ENCODE data around the gene FOXE1. TPM values are rescaled to one million over a fixed set of nuclear protein-coding genes. Genes with fewer than 3 reads are reported as not detected.

Gene FOXE1
- total RNA-seq, 2 donors from 2014 or later = 0.08 TPM; not detected in 1

DNA sequence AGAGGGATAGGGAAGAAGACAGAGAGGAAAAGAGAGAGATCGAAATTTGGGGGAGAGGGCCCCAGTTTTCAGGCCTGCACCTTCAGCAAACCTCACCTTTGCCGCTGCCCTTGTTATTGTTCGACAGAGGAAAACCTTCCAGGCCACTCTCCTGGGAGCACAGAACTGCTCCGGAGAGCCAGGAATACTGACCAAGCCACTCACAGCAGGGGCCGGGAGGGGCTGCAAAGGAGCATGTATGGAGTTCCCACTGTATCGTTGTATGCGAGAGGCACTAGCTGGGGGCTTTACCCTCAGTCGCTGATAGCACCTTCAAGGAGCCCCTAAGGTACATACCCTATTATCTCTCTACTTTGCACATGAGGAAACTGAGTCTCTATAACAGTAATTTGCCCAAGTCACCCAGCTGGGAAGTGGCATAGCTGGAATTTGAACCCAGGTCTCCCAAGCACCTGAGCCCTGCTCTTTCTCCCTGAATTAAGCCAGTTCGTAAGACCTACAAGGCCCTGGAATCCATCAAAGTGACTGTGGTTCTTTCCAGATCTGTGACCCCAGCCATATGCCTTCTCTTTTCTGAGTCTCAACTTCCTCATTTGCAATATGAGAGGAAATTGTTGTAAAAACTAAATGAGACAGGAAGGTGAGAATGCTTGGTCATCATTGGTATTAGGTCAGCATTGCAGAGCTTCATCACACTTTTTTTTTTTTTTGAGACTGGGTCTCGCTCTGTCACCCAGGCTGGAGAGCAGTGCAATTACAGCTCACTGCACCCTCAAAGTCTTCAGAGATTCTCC lies 21.0 kb upstream of the FOXE1 start:
- DNase-seq (no peak), ATAC-seq (peak; percentile 41)
- peaks cover 2% of the 10 kb centered on the region for H3K9me3 ChIP-seq (ENCODE audit: control insufficient read depth, low read length, poor library complexity, severe bottlenecking)
- Mint-ChIP-seq H3K4me1 (peaks cover 3% of the 10 kb centered on the region), H3K27me3 (peaks cover 56% of the 10 kb centered on the region), H3K4me3 (no peak overlapping the region), H3K36me3 (ENCODE audit: low read depth) (peaks cover 3% of the 10 kb centered on the region), H3K27ac (no peak overlapping the region)

DNA sequence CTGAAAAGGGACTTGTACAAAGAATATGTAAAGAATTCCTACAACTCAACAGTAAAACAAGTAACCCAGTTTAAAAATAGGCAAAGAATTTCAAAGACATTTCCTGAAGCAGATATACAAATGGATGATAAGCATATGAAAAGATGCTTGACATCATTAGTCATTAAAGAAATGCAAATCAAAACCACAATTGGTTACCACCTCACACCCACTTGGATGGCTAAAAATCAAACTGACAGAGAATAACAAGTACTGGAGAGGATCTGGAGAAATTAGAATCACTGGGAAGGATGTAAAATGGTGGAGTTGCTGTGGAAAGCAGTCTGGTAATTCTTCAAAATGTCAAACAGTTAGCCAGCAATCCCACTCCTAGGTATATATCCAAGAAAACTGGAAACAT lies 12.5 kb upstream of the FOXE1 start:
- H3K4me3 Mint-ChIP-seq = no peak overlapping the region

DNA sequence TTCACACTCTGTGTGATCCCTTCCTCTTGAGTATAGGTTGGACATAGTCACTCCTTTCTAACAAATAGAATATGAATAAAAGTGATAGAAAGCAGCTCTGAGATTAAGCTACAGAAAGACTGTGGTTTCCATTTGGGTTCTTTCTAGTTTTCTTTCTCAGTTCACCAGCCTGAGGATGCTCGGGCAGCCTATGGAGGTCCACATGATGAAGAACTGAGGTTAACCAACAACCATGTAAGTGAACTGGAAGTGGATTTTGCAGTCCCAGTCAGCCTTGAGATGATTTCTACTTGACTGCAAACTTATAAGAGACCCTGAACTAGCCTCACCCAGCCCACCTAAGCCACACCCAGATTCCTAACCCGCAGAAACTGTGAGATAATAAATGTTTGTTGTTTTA lies 10.1 kb upstream of the FOXE1 start:
- no peak for DNase-seq
- Mint-ChIP-seq H3K27ac (no peak overlapping the region), H3K27me3 (peaks cover 72% of the 10 kb centered on the region), H3K4me3 (no peak overlapping the region), H3K4me1 (peaks cover 7% of the 10 kb centered on the region), H3K36me3 (ENCODE audit: low read depth) (peaks cover 5% of the 10 kb centered on the region)
- H3K9me3 ChIP-seq (ENCODE audit: control insufficient read depth, low read length, poor library complexity, severe bottlenecking) = no peaks in the 10 kb centered on the region
- no peak for ATAC-seq

More for the DNA sequence above, 12.5 kb upstream of the FOXE1 start:
- DNase-seq = no peak
- Mint-ChIP-seq H3K36me3 (ENCODE audit: low read depth) (no peaks in the 10 kb centered on the region), H3K27me3 (peaks cover 69% of the 10 kb centered on the region), H3K4me1 (no peaks in the 10 kb centered on the region), H3K27ac (no peak overlapping the region)
- ATAC-seq = no peak
- H3K9me3 ChIP-seq (ENCODE audit: control insufficient read depth, low read length, poor library complexity, severe bottlenecking) = no peaks in the 10 kb centered on the region

DNA sequence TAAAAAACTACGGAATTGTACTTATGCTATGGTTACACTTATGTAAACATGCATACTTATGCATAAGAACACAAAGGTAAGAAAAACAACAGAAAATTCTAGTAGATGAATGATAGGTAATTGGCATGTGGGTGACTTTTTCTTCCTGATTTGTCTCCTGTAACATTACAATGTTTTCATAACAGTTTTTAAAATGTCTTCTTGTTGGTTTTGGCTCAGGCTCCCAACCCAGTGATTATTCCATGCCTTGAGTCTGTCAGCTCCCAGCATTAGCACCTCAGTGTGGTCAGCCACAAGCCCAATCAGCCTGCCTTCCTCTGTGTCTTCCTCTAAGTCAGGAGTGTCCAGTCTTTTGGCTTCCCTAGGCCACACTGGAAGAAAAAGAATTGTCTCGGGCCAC lies 7.9 kb upstream of the FOXE1 start:
- Mint-ChIP-seq H3K27me3 (peaks cover 80% of the 10 kb centered on the region), H3K4me1 (peaks cover 12% of the 10 kb centered on the region), H3K36me3 (ENCODE audit: low read depth) (peaks cover 5% of the 10 kb centered on the region), H3K4me3 (no peak overlapping the region), H3K27ac (no peak overlapping the region)
- no peaks in the 10 kb centered on the region for H3K9me3 ChIP-seq (ENCODE audit: control insufficient read depth, low read length, poor library complexity, severe bottlenecking)
- no peak for ATAC-seq
- no peak for DNase-seq

DNA sequence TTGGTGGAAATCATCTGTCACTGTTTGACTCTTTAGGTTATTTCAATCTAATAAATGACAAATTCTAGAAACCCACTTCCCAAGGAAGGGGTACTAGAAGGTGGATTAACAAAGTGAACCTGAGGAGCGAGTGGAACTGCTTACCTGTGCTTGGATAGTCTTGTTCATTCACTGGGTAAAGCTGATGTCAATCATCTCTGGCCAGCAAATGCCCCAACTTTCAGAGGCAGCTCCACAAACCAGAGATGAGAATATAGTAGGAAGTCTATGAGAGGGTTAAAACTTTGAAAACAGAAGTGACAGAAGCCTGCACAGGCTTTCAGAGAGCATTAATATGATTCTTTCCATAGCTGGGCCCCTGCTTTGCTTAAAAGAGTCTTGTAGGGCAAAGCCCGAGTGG lies 7.3 kb upstream of the FOXE1 start:
- no peaks in the 10 kb centered on the region for H3K9me3 ChIP-seq (ENCODE audit: control insufficient read depth, low read length, poor library complexity, severe bottlenecking)
- ATAC-seq = no peak
- Mint-ChIP-seq H3K27me3 (peaks cover 80% of the 10 kb centered on the region), H3K4me1 (peaks cover 12% of the 10 kb centered on the region), H3K4me3 (no peak overlapping the region), H3K27ac (no peak overlapping the region), H3K36me3 (ENCODE audit: low read depth) (peaks cover 7% of the 10 kb centered on the region)
- DNase-seq = no peak

DNA sequence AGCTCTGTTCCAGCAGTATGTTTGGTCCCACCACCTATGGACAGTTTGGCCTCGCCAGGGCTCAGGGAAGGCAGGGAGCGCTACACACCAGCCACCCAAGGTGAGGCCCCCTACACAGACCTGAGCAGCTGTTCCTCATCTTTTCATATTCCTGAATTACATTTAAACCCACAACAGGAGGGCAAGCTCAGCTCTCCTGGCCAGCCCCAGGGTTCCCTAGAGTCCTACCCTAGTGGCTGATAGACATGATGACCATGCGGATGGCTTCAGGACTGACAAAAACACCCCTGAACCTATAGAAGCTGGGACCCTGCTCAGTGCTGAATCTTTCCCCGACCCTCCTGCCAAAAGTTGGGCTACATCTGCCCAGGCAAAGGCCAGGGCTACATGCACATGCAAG lies 6.7 kb upstream of the FOXE1 start:
- Mint-ChIP-seq H3K36me3 (ENCODE audit: low read depth) (peaks cover 7% of the 10 kb centered on the region), H3K27me3 (peaks cover 80% of the 10 kb centered on the region), H3K4me1 (peaks cover 12% of the 10 kb centered on the region), H3K27ac (no peak overlapping the region), H3K4me3 (no peak overlapping the region)
- DNase-seq (no peak), ATAC-seq (no peak)
- no peaks in the 10 kb centered on the region for H3K9me3 ChIP-seq (ENCODE audit: control insufficient read depth, low read length, poor library complexity, severe bottlenecking)

DNA sequence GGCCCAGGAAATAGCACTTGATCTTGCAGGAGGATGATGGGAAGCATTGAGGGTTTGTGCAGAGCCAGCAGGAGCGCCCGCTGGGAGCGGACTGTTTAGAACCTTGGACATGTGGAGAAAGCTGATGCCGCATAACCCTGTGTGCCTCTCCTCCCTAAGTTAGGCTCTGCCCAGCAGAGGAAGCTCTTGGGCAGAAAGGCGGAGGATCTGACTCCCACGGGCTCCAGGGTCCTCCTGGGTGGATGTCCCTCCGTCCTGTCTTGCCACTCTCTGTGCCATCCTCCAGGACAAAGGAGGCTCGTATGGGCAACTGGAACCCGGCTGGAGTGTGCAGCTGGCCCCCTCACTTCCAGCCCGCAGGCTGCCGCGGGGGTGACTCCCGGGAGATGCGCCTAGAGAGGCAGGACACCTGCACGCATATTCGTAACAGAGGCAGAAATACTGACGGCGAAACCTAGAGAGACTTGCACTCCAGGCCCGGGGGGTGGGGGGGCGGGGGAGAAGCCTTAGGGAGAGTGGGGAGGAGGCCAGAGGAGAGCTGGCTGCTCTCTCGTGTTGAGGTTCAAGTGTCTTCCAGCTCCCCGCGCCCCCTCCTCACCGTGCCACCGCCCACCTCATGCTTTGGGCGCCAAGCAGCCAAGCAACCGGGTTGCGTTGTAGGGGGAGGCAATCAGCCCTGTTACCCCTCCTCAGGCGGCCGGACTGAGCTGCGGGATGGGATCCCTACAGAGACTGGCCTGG lies 5.4 kb upstream of the FOXE1 start:
- no peaks in the 10 kb centered on the region for H3K9me3 ChIP-seq (ENCODE audit: control insufficient read depth, low read length, poor library complexity, severe bottlenecking)
- Mint-ChIP-seq H3K4me1 (peaks cover 12% of the 10 kb centered on the region), H3K27ac (no peak overlapping the region), H3K36me3 (ENCODE audit: low read depth) (peaks cover 7% of the 10 kb centered on the region), H3K27me3 (peaks cover 76% of the 10 kb centered on the region), H3K4me3 (peak overlapping the region; percentile 5)
- no peak for ATAC-seq
- DNase-seq = no peak

DNA sequence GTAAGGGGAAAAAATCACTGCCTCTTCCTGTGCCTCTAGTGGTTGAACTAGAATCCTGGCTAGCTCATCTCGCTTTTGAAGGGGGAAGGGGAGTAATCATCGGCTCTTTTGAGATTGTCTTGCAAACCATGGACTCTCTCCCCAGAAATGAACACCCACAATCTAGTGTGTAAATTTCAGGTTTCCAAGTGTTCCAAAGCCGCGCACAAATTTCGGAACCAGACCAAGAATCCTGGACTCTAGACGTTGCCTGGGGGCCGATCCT lies 4.9 kb upstream of the FOXE1 start:
- Mint-ChIP-seq H3K4me1 (peaks cover 12% of the 10 kb centered on the region), H3K27ac (no peak overlapping the region), H3K36me3 (ENCODE audit: low read depth) (peaks cover 7% of the 10 kb centered on the region), H3K4me3 (no peak overlapping the region), H3K27me3 (peaks cover 71% of the 10 kb centered on the region)
- H3K9me3 ChIP-seq (ENCODE audit: control insufficient read depth, low read length, poor library complexity, severe bottlenecking) = no peaks in the 10 kb centered on the region
- DNase-seq (no peak), ATAC-seq (no peak)

DNA sequence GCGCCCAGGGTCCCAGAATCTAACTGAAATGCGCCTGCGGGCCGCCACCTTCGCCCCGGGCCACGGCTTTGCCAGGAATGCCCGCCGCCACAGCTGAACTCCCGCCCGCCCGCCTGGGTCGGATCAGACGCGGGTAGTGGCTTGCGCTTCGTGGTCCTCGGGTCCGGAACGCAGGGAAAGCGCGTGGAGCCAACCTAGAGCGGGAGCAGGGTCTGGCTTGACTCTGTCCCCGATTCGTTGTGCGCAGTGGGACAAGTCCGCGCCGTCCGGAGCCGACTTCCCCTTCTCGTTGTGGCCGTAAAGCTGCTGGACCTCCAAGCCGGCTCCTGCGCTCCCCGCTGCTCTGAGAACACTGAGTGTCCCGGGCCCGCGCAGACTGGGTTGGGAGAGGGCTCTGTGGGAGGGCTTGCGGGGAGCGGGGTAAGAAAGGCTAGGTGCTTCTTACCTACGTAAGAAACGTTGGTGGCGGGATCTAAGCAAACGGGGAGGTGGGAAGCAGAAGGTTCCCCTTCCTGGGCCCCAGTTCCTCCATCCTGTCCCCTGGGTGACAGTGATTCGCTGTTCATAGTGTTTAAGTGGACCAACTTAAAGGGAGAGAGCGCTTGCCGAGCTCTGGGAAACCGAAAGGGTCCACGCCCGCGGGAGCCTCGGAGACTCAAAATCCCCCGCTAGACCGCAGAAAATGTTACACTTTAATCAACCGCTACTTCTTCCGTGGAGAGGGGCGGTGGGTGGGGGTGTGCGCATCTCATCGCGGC lies 4.4 kb upstream of the FOXE1 start:
- Mint-ChIP-seq H3K27me3 (peaks cover 66% of the 10 kb centered on the region), H3K4me3 (peak overlapping the region; percentile 66), H3K36me3 (ENCODE audit: low read depth) (peaks cover 7% of the 10 kb centered on the region), H3K4me1 (peaks cover 15% of the 10 kb centered on the region), H3K27ac (no peak overlapping the region)
- H3K9me3 ChIP-seq (ENCODE audit: control insufficient read depth, low read length, poor library complexity, severe bottlenecking) = no peaks in the 10 kb centered on the region
- ATAC-seq (peak; percentile 56), DNase-seq (no peak)

DNA sequence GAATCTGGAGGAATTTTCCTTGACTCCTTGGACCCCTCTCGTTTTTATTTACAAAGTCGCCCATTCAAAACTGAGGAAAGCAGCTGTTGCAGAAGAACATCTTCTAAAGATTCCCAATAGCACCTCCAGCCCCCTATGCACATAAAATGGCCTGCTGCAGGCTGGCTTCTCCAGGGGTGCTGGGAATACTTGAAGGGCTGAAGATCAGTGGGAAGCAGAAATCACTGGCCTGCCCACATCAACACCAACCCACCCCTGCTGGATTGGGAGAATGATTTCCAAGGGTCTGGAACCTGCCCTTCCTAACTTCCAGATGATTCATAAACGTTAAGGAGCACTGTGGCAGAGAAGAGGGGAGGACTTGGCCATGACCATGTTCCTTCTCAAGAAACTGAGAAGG lies 3.0 kb upstream of the FOXE1 start:
- DNase-seq (no peak), ATAC-seq (no peak)
- Mint-ChIP-seq H3K27ac (peak overlapping the region; percentile 4), H3K36me3 (ENCODE audit: low read depth) (peaks cover 10% of the 10 kb centered on the region), H3K4me1 (peaks cover 18% of the 10 kb centered on the region), H3K4me3 (no peak overlapping the region), H3K27me3 (peaks cover 67% of the 10 kb centered on the region)
- no peaks in the 10 kb centered on the region for H3K9me3 ChIP-seq (ENCODE audit: control insufficient read depth, low read length, poor library complexity, severe bottlenecking)

DNA sequence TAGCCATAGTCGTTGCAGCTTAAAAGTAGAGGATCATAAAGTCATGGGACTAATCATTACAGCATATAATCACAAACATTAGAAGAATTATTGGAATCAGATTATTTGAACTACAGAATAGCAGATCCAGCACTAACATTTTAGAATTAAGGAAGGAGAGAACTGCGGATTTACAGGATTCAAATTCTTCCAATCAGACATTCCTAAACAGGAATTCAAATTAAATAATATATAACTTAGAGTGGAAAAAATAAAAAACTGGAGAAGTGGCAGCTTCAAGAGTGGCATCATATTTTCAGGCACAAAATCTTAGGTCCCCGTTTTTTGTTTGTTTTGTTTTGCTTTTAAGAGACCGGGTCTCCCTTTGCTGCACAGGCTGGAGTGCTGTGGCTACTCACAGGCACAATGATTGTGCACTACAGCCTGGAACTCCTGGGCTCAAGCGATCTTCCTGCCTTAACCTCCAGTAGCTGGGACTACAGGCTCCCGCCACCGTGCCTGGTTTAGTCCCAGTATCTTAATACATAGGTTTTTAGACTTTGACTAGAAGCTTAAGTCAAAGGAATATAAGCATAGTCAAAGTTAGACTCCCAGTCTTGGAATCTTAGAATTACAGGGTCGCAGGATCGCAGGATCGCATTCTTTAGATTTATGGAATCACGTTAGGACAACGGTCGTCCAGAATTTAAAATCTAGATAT lies 2.1 kb upstream of the FOXE1 start:
- H3K4me3 Mint-ChIP-seq = no peak overlapping the region
- ATAC-seq (no peak), DNase-seq (no peak)
- peaks cover under 1% of the 10 kb centered on the region for H3K9me3 ChIP-seq (ENCODE audit: control insufficient read depth, low read length, poor library complexity, severe bottlenecking)
- H3K4me1 Mint-ChIP-seq = peaks cover 18% of the 10 kb centered on the region
- no peak overlapping the region for H3K27ac Mint-ChIP-seq
- peaks cover 10% of the 10 kb centered on the region for H3K36me3 Mint-ChIP-seq (ENCODE audit: low read depth)
- H3K27me3 Mint-ChIP-seq = peaks cover 67% of the 10 kb centered on the region

DNA sequence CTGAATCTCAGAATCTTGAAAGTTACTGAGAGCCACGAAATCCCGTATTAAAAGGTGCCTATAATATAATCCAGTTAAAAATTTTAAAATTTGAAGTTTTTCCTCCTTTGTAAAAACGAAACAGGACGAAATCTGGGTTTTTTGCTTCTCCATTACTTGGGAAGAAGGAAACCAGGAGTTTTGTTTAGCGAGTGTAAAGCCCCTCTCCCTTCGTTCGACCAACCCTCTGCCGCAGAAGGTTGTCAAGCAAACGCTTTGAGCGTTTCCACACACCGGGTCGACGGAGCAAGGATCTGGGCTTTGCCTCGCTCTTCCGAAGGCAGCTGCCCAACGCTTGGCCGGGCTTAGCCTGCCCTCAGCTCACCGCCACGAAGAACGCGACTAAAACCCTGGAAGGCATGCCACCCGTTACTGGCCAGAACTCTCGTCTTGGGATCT lies 1.6 kb upstream of the FOXE1 start:
- Mint-ChIP-seq H3K27me3 (peaks cover 67% of the 10 kb centered on the region), H3K36me3 (ENCODE audit: low read depth) (peaks cover 10% of the 10 kb centered on the region), H3K4me1 (peaks cover 15% of the 10 kb centered on the region), H3K4me3 (no peak overlapping the region), H3K27ac (no peak overlapping the region)
- DNase-seq (no peak), ATAC-seq (no peak)
- peaks cover 4% of the 10 kb centered on the region for H3K9me3 ChIP-seq (ENCODE audit: control insufficient read depth, low read length, poor library complexity, severe bottlenecking)

DNA sequence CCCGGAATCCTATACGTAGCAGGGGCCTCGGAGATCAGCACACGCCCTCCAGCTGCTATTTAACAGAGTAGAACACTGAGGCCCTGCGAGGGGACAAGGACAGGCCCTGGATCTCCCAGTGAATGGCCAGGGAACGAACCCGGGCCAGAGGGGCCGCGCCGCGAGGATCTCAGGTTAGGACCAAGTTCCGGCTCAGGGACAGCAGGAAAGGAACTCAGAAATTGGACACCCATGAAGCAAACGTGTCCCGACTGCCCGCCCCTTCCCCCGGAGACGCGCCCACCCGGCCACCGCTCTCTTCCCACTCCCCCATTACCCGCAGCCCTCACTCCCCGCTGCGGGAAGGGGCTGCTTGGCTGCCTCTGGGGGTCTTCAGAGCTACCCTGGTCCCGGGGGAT lies 1.0 kb upstream of the FOXE1 start:
- ATAC-seq (no peak), DNase-seq (no peak)
- Mint-ChIP-seq H3K4me3 (peak overlapping the region; percentile 68), H3K36me3 (ENCODE audit: low read depth) (peaks cover 9% of the 10 kb centered on the region), H3K27ac (no peak overlapping the region), H3K4me1 (peaks cover 15% of the 10 kb centered on the region), H3K27me3 (peaks cover 66% of the 10 kb centered on the region)
- H3K9me3 ChIP-seq (ENCODE audit: control insufficient read depth, low read length, poor library complexity, severe bottlenecking) = peaks cover 4% of the 10 kb centered on the region

Measured in T-helper 17 cell (primary cell).